GM21825 (cell line): ENCODE measurements around the gene OS9.

Source experiments
- ATAC-seq: cut with Tn5 transposase; IDR thresholded peaks from one replicate; pipeline ENCODE4 v1.9.1; 2021; ENCODE audit warnings: mild to moderate bottlenecking, moderate library complexity; ENCODE audit not compliant: unreplicated experiment

The OS9 gene

DNA sequence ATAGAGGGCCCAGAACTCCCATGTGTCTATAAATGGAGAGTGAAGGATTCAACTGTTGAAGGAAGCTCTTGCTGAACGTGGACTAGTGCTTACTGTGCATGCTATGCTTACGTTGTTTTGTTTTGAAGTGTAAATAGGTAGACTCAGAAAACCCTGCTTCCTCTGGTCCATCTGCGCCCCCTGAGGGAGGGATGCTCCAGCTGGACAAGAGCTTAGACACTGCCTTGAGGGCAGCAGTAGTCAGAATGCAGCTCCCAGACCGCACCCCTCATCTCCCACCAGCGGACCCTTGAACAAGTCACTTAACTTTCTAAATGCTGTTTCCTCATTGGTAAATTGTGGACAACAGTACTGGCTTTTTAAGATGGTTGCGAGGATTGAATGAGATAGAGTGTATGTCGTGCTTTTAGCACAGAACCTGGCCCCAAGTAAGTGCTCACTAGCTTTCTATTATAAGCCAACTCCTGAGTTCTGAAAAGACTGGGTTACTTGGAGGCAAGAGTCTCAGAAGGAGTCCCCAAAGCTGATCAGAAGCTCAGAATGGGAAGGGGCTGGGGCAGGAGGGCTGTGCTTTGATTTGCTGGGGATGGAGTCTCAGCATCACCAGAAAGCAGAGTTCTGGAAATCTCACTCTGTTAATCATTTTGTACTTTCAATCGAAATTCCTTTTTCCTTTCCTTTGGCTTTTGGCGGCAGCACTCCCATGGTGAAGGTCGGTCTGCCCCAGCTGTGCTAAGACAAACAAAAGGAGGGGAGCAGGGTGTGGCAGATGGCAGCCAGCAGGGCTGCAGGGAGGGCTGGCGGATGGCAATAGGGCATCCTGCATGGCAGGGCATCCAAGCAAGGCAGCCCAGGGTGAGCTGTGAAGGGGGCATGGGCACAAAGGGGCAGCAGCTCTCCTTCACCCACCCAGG is 29.0 kb downstream of the OS9 start:
- ATAC-seq: no peak

DNA sequence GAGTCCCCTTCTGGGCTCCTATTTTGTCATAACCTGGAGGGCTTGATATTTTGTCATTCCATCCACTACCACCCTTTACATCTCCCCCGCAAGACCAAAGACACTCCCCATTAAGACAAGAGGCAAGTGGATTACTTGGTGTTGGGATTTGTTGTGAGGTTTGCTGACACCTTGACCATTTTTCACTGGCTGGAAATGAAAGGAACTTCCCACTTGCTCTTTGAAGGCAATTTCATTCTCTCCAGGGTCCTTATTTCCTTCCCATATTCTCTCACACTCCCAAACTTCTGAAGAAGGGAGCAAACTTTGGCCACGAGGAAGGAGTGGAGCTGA is 29.7 kb downstream of the OS9 start:
- no peak for ATAC-seq

DNA sequence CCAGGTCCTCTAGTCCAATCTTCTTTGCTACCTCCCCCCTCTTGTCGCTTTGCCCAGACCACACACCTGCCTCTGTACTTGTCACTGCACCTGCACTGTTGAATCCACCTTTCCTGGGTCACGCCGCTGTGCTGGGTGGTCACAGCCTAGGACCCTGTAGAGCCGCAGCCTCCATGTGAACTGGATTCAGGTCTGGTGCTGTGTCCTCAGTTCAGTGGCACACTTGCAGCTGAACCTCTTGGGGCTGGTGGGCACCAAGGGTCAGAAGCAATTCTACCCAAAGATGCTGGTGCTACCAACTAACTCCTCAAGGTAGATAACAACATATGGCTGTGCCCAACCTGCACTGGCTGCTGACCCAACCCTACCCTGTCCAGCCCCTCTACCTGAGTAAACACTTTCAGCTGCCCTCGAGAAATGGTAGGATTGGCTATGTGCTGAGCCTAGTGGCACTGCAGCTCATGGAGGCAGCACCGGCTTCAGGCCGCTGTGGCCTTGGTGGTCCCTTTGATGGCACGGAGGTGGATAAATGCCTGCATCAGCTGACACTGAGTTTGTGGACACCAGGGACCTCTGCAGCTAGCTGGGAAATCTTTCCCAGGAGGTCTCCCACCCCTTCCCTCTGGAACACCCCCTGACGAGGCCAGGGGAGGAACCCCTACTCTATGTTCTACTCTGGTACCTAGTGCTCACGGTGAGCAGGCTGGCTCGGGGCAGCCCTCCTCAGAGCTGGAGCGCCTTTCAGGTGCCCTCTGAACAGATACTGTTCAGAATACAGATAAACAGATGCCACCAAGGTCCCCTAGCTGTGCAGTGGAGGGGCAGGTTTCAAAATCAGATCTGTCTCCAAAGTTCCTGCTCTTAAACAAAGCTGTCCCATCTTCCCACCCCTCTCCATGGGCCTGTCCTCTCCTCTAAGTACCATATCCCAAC is 30.3 kb downstream of the OS9 start:
- no peak for ATAC-seq

DNA sequence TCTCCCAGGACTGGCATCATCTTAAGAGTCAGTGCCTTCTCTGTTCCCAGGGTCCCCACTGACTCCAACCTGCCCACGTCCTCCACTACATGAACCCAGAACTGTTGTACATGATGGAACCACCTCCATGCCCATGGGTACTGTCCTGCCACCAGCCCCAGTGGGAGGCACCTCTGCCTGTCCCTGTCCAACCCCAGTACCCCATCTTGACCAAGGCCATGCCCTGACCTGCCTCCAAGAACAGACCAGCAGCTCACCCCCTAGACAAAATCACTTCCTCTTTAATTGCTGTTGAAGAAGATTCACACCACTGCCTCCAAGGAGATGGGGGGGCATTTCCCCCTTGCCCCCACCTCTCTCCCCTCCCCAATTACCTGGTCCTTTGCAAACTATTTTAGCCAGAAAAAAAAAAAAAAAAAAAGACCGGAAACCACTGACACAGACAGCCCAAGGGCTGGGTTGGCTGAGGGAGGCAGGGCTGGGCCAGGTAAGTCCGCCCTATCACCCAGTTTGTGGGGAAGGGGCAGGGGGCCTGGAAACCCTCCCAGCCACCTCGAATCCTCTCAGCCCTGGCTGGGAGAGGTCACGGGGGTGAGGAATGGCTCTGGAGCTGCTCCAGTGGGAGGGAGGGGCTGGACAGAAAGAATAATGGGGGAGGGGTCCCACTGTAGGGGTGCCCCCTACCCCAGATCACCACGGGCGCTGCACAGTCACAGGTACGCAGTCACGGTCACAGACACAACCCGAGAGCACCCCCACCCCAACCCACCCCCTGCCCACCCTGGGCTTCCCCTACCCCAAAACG is 31.2 kb downstream of the OS9 start:
- ATAC-seq: no peak

DNA sequence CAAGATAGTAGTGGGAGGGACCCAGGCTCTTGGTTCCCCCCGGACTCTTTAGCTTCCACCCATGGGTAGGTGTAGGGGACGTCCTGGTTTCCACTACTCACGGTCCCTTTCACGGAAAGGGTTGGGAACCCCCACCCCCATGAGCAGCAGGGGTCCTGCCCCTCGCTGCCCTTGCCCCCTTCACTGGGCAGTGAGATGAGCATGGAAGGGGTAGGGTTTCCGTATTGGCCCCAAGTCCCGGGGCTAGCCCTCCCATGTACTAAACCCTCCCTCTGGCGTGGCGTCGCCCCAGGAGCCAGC is 31.9 kb downstream of the OS9 start:
- ATAC-seq: no peak

DNA sequence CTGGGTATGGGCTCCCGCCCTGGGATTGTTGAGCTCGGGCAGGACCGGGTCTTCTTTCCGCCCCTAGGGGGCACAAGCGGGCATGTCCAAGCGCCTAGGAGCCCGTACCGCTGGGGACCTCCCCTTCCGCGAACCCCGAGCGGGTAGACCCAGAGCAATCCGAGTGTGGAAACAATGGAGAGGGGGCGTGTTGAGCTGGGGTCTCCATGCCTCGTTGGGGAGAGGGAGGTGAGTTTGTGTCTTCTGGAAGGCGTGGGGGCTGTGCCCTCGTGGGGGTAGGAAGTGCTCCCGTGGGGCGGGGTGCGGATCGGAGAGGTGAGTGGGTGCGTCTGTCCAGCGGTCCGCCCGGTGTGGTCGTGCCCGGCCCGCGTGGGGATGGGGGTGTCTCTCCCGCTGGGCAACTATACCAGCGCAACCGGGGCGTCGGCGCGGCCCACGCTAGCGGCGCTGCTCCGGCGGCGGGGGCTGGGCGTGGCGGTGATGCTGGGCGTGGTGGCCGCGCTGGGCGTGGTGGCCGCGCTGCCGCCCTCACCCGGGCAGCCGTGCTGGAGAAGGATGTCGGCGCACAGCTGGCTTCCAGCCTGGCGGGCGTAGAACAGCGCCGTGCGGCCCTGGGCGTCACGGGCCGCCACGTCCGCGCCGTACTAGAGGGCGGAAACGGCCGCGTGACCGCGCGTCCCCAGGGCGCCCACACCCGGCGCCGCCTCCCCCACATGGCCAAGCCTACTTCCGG is 32.4 kb downstream of the OS9 start:
- ATAC-seq: no peak

DNA sequence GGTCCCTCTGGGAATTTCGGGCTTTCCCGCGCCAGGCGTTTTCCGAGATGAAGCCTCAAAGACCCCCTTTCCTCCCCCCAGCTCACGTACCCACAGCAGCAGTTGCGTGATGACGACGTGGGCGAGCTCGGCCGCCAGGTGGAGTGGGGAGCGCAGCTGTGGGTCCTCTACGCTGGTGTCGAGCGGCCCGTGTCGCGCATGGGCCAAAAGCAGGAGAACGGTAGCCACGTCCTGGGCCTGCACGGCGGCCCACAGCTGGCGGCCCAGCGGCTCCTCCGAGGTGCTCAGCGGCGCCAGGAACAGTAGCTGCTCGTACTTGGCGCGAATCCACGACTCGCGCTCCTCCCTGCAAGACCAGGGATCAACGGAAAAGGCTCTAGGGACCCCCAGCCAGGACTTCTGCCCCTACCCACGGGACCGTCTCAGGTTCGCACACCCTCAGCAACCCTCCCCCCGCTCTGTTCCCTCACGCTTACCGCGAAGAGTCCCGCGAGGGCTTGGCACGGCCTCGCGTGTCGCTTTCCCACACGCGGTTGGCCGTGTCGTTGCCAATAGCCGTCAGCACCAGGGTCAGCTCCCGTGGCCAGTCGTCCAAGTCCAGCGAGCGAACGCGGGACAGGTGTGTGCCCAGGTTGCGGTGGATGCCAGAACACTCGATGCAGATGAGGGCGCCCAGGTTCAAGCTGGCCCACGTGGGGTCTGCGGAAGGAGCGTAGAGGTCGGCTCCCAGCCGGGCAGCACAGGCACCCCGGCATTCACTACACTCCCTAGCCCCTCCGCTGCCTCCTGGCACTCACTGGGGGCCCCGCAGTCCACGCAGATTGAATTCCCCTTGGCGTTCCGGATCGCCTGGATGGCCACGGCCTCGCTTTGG is 33.2 kb downstream of the OS9 start:
- ATAC-seq: no peak

DNA sequence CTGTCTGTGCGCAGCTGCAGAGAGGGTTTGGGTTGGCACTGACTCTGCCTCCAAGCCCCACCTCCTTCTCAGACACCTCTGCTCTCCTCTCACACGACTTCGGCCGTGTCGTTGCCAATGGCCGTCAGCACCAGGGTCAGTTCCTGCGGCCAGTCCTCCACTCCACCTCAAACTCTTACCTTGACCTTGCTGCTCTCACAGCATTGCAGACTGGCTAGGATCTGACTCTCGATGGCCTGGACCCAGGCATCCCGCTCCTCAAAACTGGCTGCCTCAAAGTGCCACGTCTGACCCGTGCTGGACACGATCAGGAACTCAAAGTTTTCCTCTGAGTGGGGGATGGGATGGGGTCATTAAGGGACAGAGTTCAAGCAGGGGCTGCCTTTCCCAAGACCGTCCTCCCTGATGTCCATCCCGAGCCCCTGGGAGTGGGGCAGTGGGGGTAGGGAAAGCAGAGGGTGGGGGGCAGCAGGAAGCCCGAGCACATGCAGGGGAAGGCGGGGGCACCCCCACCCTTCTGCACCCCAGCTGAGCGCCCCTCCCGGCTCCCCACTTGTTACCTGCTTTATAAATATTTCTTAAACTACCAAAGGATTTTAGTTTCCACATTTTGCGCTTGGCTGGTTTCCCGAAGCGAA is 33.9 kb downstream of the OS9 start:
- ATAC-seq: no peak

DNA sequence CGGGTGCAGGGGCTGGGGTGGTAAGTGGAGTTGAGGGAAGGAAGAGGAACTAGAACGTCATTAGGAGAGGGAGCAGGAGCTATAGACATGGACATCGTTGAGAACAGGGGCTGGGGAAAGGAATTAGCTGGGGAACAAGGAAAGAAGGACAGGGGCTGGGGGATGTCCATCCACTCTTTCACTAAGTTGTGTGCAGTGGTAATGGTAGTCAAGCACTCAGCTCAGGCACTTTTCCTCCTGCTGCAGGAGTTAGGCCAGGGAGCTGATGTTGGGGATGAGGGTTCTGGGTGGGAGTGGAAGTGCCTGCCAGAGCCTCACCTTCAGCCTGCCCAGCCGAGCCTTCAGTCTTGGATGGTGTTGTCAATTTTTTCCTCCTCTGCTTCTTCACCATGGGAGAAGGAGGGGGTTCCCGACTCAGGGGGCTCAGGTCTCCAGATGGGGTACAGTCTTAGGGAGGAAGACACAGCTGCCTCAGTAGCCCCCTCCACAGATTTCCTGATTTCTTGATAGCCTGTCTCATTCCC is 35.5 kb downstream of the OS9 start:
- no peak for ATAC-seq

DNA sequence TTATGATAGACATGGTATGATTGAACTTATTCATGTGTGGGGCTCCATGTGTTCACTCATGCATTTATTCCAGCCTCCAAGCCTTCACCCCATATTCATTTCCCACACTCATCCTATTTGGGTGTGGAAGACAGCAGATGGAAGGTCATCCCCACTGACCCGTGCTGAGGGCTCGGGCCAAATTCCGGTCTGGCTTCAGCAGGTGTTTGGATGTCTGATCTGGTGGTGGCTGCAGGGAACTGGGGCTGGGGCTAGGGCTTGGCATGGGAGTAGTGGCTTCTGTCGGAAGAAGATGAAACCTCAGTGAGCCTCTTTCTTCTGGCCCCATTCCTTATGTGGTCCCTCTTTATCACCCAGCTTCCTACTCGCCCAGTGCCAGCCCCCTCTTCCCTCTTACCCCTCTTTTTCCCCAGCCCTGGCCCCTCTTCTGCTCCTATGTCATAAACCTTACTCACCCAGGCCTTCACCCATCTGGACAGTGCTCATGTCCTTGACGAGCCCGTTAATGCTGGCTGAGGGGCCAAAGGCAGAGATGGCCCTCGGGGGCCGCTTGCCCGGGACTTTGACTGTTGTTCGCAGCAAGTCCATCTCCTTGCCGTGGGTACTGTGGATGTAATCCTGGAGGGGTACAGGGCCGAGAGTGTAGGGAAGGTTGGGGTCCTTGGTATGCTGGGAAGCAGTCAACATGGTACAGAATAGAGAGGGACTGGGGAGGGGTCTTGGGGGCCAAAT is 36.6 kb downstream of the OS9 start:
- ATAC-seq: no peak

DNA sequence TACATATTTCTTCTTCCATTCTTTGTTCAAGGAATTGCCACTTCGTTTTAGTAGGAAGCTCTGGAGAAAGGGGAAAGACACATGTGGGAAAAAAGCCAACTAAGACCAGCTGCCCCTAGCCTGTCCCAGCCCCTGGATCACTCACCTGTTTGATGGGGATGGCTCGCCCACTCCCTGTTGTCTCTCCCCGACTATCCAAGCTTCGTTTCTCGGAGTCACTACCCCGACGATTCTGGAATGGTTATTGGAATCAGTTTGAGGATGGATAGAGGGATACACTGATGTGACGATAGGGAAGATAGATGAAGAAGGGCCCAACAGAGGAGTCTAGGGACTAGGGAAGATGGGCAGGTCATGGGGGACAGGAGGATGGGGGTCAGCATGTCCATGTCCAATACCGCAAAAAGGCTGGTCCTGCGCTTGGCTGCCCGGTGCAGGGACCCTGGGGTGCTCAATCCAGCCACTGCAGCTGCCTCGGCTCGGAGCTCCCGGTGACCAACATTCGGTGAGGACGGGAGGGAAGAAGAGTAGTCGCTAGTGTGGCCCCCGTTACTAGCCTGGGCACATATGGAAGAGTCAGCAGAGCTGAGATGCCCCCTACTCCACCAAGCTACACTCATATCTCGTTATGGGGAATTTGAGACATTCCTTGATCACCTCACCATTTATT is 37.6 kb downstream of the OS9 start:
- no peak for ATAC-seq

DNA sequence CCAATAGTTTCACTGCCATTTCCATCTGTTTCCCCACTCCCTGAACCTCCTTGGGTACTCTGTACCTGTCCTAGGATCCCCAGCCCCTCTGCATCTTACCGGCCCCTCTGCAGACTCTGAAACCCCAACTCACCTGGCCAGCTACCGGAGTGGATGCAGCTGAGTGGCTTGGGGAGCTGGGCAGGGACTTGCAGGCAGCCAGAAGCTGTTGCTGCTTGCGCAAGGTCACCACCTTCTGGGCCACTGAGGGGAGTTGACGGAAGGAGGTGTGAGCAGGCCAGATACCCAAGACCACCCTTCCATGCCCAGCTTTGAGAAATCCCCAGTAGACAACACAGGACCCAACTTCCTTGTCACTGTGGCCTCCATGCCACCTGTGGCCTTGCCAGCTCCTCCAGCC is 38.3 kb downstream of the OS9 start:
- no peak for ATAC-seq

DNA sequence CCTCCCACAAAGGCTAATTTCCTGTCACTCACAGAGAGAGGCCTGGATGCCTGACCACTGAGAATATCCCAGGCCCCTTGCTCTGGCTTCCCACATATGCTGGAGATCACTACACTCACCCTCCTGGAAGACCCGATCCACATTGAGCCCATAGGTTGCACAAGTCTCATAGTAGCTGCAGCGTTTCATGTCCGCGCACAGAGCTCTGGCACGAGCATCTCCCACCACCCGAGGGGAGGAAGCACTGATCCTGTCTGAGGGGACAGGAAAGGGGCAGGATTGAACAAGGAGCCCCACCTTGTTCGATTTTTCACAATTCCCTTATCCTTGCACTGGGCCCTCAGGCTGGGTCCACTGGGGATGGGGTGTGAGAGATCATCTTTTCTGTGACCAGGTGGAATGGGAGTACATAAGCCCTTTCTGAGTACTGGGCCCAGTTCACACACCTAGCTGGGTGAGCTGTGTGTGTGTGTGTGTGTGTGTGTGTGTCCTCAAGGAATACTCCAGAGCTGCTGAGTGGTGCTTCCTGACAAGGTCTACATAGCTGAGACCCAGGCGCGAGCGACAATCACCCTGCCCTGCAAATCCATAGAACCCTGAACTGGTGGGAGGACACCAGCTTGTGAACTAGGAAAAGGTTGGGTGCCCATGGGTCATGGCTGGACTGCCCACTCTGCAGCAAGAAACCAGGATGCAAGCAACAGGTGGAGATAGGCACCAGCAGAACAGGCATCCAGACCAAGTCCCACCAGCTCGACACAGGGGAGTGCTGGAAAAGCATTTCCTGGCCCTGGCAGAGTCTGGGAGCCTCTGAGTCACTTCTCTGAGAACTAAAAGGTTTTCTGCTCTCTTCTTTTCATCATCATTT is 39.0 kb downstream of the OS9 start:
- ATAC-seq: no peak

DNA sequence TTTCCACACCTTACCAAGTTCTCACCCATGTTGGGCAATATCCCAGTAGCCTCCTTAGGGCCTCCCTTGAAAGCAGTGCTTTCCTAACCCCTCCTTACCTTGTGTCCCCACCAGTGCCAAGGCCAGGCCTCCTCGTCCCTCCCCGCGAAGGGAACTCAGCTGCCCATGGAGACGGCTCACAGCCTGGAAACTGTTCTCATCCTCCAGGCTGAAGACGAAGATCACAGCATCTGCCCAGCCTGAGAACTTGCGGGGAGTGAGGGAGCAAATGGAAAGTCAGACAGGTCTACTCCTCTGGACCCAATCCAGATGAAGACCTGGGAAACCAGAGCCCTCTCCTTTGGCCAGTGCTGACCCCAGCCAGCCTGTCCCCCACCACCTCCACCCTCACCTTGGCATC is 40.0 kb downstream of the OS9 start:
- ATAC-seq: no peak

DNA sequence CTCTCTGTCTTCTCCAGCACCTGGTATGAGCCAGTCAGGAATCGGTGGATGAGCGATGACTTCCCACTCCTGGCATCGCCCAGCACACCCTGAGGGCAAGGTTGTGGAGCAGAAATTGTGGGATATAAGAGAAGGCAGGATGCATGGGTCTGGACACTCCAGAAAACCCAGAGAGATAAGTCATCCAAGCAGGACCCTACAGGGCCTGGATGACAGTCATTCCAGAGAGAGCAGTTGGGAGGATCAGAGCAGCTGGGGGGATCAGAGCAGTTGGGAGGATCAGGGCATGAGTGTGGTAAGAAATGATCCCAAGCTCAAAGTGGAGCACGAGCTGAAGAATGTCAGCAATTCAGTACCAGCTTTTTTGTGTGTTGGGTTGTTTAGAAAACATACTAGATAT is 40.7 kb downstream of the OS9 start:
- ATAC-seq: no peak

DNA sequence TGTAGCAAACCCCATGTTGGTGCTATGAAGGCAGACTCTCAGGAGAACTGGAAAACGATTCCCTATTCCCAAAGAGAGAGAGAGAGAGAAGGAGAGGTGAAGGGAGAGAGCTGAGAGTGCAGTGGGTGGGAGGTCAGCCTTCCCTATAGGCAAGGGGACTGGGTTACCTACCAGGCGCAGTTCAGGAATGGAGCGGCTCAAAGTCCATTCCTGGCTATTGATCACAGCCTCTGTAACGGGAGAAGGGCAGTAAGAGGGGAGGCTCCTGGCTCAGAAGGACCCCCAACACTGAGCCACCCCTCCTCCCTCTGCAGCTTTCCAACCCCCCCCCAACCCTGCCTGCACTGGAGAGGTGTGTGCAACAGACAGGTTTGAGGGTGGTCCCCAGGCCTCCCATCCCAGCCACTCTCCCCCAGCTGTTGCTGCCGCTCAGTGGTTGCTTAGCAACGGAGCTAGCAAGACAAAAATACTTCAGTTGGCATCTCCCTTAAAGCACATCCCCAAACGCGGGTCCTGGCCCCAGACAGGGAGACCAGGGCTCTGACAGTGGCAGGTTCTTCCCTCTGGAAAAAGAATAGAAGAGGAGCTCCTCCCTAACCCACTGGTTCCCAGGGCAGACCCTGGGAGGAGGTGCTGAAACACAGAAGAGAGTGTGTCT is 41.4 kb downstream of the OS9 start:
- ATAC-seq: no peak
